Measurements from ENCODE around the gene NOS1AP.

NOS1AP gene

GRCh38 chr1:162294015-162294414 is 224.5 kb downstream of the NOS1AP start:
- H3K4me3 Mint-ChIP-seq = no peak overlapping the region

GRCh38 chr1:162297208-162297607 is 227.7 kb downstream of the NOS1AP start:
- no peak for ATAC-seq (replicated peaks)
- Mint-ChIP-seq H3K4me1 (no peaks in the 10 kb centered on the region), H3K27ac (no peak overlapping the region), H3K27me3 (peaks cover 25 to 48% of the 10 kb centered on the region in 2 donors), H3K4me3 (no peak overlapping the region), H3K9me3 (peaks cover 0 to 4% of the 10 kb centered on the region in 2 donors), H3K36me3 (no peaks in the 10 kb centered on the region)
- no peak for DNase-seq

More at GRCh38 chr1:162294015-162294414, 224.5 kb downstream of the NOS1AP start:
- Mint-ChIP-seq H3K9me3 (no peaks in the 10 kb centered on the region), H3K27me3 (peaks cover 20 to 58% of the 10 kb centered on the region in 2 donors), H3K36me3 (no peaks in the 10 kb centered on the region), H3K4me1 (no peaks in the 10 kb centered on the region), H3K27ac (no peak overlapping the region)
- no peak for ATAC-seq (replicated peaks)
- no peak for DNase-seq

- Mint-ChIP-seq H3K4me1 (no peaks in the 10 kb centered on the region), H3K27me3 (peaks cover 19 to 41% of the 10 kb centered on the region in 2 donors), H3K27ac (no peak overlapping the region)
Observed at GRCh38 chr1:162298266-162298665, 228.8 kb downstream of the NOS1AP start.

GRCh38 chr1:162299018-162299417 is 229.5 kb downstream of the NOS1AP start:
- no peak overlapping the region for H3K27ac Mint-ChIP-seq
- peaks cover 19 to 37% of the 10 kb centered on the region in 2 donors for H3K27me3 Mint-ChIP-seq
- no peak for ATAC-seq (replicated peaks)
- H3K4me1 Mint-ChIP-seq = no peaks in the 10 kb centered on the region
- H3K36me3 Mint-ChIP-seq = no peaks in the 10 kb centered on the region
- peaks cover under 1 to 4% of the 10 kb centered on the region in 2 donors for H3K9me3 Mint-ChIP-seq
- H3K4me3 Mint-ChIP-seq = no peak overlapping the region
- DNase-seq = no peak

More at GRCh38 chr1:162298266-162298665, 228.8 kb downstream of the NOS1AP start:
- H3K36me3 Mint-ChIP-seq = no peaks in the 10 kb centered on the region
- no peak overlapping the region for H3K4me3 Mint-ChIP-seq
- peaks cover 0 to 4% of the 10 kb centered on the region in 2 donors for H3K9me3 Mint-ChIP-seq
- no peak for DNase-seq
- ATAC-seq (replicated peaks) = no peak

GRCh38 chr1:162300057-162300917 is 230.8 kb downstream of the NOS1AP start:
- H3K27ac Mint-ChIP-seq = no peak overlapping the region
- no peak for DNase-seq

GRCh38 chr1:162301696-162302095 is 232.2 kb downstream of the NOS1AP start:
- Mint-ChIP-seq H3K9me3 (peaks cover 3 to 4% of the 10 kb centered on the region in 2 donors), H3K4me1 (no peaks in the 10 kb centered on the region), H3K27me3 (peaks cover 14 to 19% of the 10 kb centered on the region in 2 donors), H3K27ac (no peak overlapping the region), H3K36me3 (no peaks in the 10 kb centered on the region), H3K4me3 (no peak overlapping the region)
- ATAC-seq (replicated peaks) (no peak), DNase-seq (no peak)

More at GRCh38 chr1:162300057-162300917, 230.8 kb downstream of the NOS1AP start:
- Mint-ChIP-seq H3K9me3 (peaks cover 2 to 4% of the 10 kb centered on the region in 2 donors), H3K4me1 (no peaks in the 10 kb centered on the region), H3K36me3 (no peaks in the 10 kb centered on the region), H3K4me3 (no peak overlapping the region), H3K27me3 (peaks cover 17 to 24% of the 10 kb centered on the region in 2 donors)
- ATAC-seq (replicated peaks) = no peak

- Mint-ChIP-seq H3K27me3 (peaks cover 11 to 14% of the 10 kb centered on the region in 2 donors), H3K4me1 (no peaks in the 10 kb centered on the region), H3K4me3 (no peak overlapping the region), H3K36me3 (no peaks in the 10 kb centered on the region), H3K9me3 (peaks cover 3 to 4% of the 10 kb centered on the region in 2 donors), H3K27ac (no peak overlapping the region)
- ATAC-seq (replicated peaks) (no peak), DNase-seq (no peak)
Observed at GRCh38 chr1:162302306-162303003, 233.0 kb downstream of the NOS1AP start.

GRCh38 chr1:162303004-162303344 is 233.5 kb downstream of the NOS1AP start:
- H3K9me3 Mint-ChIP-seq = peaks cover 5 to 9% of the 10 kb centered on the region in 2 donors
- no peak overlapping the region for H3K27ac Mint-ChIP-seq
- no peaks in the 10 kb centered on the region for H3K4me1 Mint-ChIP-seq
- no peak overlapping the region for H3K4me3 Mint-ChIP-seq
- no peaks in the 10 kb centered on the region for H3K36me3 Mint-ChIP-seq
- DNase-seq = no peak
- peaks cover 8 to 15% of the 10 kb centered on the region in 2 donors for H3K27me3 Mint-ChIP-seq
- no peak for ATAC-seq (replicated peaks)

GRCh38 chr1:162304736-162305135 is 235.2 kb downstream of the NOS1AP start:
- no peaks in the 10 kb centered on the region for H3K4me1 Mint-ChIP-seq
- H3K27me3 Mint-ChIP-seq = peaks cover 5 to 11% of the 10 kb centered on the region in 2 donors
- no peaks in the 10 kb centered on the region for H3K36me3 Mint-ChIP-seq
- H3K27ac Mint-ChIP-seq = no peak overlapping the region
- ATAC-seq (replicated peaks) = no peak
- no peak overlapping the region for H3K4me3 Mint-ChIP-seq
- H3K9me3 Mint-ChIP-seq = peaks cover 11 to 14% of the 10 kb centered on the region in 2 donors
- DNase-seq = no peak

GRCh38 chr1:162305969-162306368 is 236.5 kb downstream of the NOS1AP start:
- Mint-ChIP-seq H3K36me3 (no peaks in the 10 kb centered on the region), H3K4me3 (no peak overlapping the region), H3K27ac (no peak overlapping the region), H3K4me1 (no peaks in the 10 kb centered on the region), H3K9me3 (peaks cover 11 to 14% of the 10 kb centered on the region in 2 donors), H3K27me3 (peaks cover 7 to 12% of the 10 kb centered on the region in 2 donors)
- DNase-seq (no peak), ATAC-seq (replicated peaks) (no peak)

GRCh38 chr1:162310337-162310736 is 240.8 kb downstream of the NOS1AP start:
- Mint-ChIP-seq H3K4me3 (no peak overlapping the region), H3K4me1 (no peaks in the 10 kb centered on the region), H3K27me3 (peaks cover 9 to 17% of the 10 kb centered on the region in 2 donors), H3K27ac (no peak overlapping the region), H3K9me3 (peaks cover 9 to 15% of the 10 kb centered on the region in 2 donors), H3K36me3 (no peaks in the 10 kb centered on the region)
- DNase-seq (no peak), ATAC-seq (replicated peaks) (no peak)

GRCh38 chr1:162314206-162314605 is 244.7 kb downstream of the NOS1AP start:
- no peak overlapping the region for H3K4me3 Mint-ChIP-seq
- peaks cover 2 to 5% of the 10 kb centered on the region in 2 donors for H3K9me3 Mint-ChIP-seq
- no peak overlapping the region for H3K27ac Mint-ChIP-seq
- peaks cover 12 to 18% of the 10 kb centered on the region in 2 donors for H3K27me3 Mint-ChIP-seq
- ATAC-seq (replicated peaks) = no peak
- H3K36me3 Mint-ChIP-seq = no peaks in the 10 kb centered on the region
- no peaks in the 10 kb centered on the region for H3K4me1 Mint-ChIP-seq
- DNase-seq = no peak

- peaks cover 0 to 5% of the 10 kb centered on the region in 2 donors for H3K9me3 Mint-ChIP-seq
- DNase-seq = no peak
- H3K27me3 Mint-ChIP-seq = peaks cover 21 to 26% of the 10 kb centered on the region in 2 donors
- no peak for ATAC-seq (replicated peaks)
- H3K27ac Mint-ChIP-seq = no peak overlapping the region
- H3K4me3 Mint-ChIP-seq = no peak overlapping the region
- no peaks in the 10 kb centered on the region for H3K36me3 Mint-ChIP-seq
- no peaks in the 10 kb centered on the region for H3K4me1 Mint-ChIP-seq
Observed at GRCh38 chr1:162315673-162316072, 246.2 kb downstream of the NOS1AP start.

GRCh38 chr1:162316187-162316586 is 246.7 kb downstream of the NOS1AP start:
- Mint-ChIP-seq H3K4me1 (no peaks in the 10 kb centered on the region), H3K36me3 (no peaks in the 10 kb centered on the region), H3K27ac (no peak overlapping the region), H3K9me3 (peaks cover 0 to under 1% of the 10 kb centered on the region in 2 donors), H3K4me3 (no peak overlapping the region), H3K27me3 (peaks cover 17 to 21% of the 10 kb centered on the region in 2 donors)
- ATAC-seq (replicated peaks) (no peak), DNase-seq (no peak)
